Left colon (tissue), 2 donors: ENCODE data around the gene STK38. TPM values are rescaled to one million over a fixed set of nuclear protein-coding genes. Genes with fewer than 3 reads are reported as not detected.
"Not testable (repeated sequence)": the region's sequence is repeated elsewhere in the genome, so short reads cannot be mapped to it uniquely, and the experiment has no call there.

Source experiments
- ATAC-seq: fragments of 200-7000 bp; cut with Tn5 transposase; one replicate; pipeline ENCODE4 v1.9.1; 2020; ENCODE audit warnings: mild to moderate bottlenecking, moderate library complexity
- DNase-seq, 2 donors: peaks; one replicate each; pipeline ENCODE4 v3.0.0-alpha.2; 2020
- intact Hi-C, 2 donors: fragments of 100-400 bp; cut with DNase I in 1 of 2; cut with micrococcal nuclease in 1 of 2; formaldehyde crosslinking; loops; one replicate each; pipeline versions ENCODE4 v1.11.2 to v1.14.0; 2022; cut with DNase I, micrococcal nuclease
- total RNA-seq, 2 donors: library from RNA; stranded (reverse); fragmentation: NEBNext Ultra II Directional; extraction: Animal tissue kit (Norgen Biotek cat#: 25700); gene quantifications; one replicate each; pipeline ENCODE4 v1.2.1, GENCODE V29; 2021
- donor health status: DM: no; HTN: no; CAD: no.
- donor health status: DM: yes; HTN: yes; CAD: no.

The STK38 gene
- total RNA-seq, 2 donors from 2014 or later = 66.0 to 76.6 TPM

DNA sequence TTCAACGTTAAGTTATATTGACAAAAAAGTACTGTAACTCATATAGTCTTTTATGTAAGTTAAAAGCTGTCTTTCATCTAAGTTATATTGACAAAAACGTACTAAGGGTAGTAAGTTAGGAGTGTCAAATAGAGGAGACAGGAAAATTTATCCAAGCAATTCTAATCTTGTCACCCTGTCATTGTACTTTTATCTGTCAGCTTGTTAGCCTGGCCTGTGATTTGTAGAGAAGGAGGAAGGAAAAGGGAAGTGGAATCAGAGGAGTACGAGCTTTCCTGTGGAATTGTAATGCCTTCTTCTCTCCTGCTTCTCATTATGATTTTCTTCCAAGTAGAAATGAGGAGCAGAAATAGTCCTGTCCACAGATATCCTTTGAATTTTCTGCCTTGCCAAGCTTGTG, 85.6 kb downstream of the STK38 start:
- intact Hi-C loops = no loop called here
- DNase-seq (no peak), ATAC-seq (no peak)

DNA sequence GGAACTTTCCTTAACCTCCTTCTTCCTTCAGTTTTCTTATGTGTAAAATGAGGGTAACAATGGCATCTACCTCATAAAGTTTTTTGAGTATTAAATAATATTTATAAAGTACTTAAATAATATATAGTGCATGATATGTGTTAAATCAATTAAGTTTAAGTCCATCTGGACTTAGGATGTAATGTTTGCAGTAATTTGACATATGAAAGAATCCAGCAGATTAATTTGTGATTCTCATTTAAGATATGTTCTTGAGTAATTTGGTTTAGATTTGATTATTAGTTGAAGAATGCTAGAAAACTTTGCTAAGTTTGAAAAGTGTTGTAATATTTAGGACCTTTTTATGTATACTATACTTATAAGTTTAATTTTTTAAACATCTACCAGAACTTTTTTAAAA, 86.4 kb downstream of the STK38 start:
- intact Hi-C loops = no loop called here
- ATAC-seq = no peak
- no peak for DNase-seq

DNA sequence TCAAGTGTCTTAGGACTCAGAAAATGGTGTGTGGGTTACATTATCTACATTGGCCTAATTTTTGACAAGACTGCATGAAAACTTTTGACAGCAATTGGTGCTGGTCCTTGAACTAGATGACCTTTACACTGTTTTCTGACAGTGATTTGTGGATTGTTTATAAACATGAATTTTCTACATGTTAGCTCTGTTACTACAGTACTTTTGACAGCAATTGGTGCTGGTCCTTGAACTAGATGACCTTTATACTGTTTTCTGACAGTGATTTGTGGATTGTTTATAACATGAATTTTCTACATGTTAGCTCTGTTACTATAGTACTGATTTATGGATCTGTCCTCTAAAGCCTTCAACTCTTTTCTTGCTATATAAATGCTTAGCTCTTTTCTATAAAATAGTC, 87.8 kb downstream of the STK38 start:
- ATAC-seq = peak; percentile 14
- intact Hi-C loops = no loop called here
- DNase-seq = no peak

DNA sequence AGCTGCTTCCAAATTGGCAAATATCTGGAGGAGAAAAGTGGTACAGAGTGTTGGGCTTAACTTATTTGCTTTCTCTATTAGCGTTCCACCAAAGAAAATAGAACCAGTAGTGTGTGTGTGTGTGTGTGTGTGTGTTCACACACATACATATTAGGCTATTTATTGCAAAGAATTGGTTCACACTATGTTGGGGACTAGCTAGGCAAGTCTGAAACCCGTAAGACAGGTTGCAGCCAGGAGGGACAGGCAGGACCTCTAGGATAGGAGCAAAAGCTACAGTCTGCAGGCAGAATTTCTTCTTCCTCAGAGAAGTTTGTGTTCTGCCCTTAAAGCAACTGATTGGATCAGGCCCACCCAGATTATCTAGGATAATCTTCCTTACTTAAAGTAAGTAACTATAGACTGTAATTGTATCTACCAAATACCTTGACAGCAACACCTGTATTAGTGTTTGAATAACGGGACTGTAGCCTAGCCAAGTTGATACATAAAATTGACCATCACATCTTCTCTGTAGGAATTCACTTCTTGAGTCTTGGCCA, 91.7 kb downstream of the STK38 start:
- intact Hi-C loops = no loop called here
- ATAC-seq = no peak

DNA sequence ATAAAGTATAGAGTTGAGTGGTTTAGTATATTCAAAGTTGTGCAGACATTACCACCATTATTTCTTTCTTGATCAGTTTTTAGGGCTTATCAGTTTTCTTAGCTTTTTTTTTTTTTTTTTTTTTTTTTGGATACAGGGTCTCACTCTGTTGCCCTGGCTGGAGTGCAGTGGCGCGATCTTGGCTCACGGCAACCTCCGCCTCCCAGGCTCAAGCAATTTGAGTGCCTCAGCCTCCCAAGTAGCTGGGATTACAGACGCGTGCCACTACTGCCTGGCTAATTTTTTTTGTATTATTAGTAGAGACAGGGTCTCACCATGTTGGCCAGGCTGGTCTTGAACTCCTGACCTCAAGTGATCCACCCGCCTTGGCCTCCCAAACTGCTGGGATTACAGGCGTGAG, 94.4 kb downstream of the STK38 start:
- intact Hi-C loops, DNase-seq, ATAC-seq: not testable (repeated sequence)

More for the DNA sequence above, 91.7 kb downstream of the STK38 start:
- no peak for DNase-seq

DNA sequence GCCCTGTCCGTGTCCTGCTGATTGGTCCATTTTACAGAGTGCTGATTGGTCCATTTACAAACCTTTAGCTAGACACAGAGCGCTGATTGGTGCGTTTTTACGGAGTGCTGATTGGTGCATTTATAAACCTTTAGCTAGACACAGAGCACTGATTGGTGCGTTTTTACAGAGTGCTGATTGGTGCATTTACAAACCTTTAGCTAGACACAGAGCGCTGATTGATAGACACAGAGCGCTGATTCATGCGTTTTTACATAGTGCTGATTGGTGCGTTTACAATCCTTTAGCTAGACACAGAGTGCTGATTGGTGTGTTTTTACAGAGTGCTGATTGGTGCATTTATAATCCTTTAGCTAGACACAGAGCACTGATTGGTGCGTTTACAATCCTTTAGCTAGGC, 98.1 kb downstream of the STK38 start:
- ATAC-seq, DNase-seq: not testable (repeated sequence)
- intact Hi-C loops = loop anchor here in 1 of 2 donors (10.0 kb wide), 1 partner anchor 146 kb away; the partner anchor contains the start of gene SRSF3

DNA sequence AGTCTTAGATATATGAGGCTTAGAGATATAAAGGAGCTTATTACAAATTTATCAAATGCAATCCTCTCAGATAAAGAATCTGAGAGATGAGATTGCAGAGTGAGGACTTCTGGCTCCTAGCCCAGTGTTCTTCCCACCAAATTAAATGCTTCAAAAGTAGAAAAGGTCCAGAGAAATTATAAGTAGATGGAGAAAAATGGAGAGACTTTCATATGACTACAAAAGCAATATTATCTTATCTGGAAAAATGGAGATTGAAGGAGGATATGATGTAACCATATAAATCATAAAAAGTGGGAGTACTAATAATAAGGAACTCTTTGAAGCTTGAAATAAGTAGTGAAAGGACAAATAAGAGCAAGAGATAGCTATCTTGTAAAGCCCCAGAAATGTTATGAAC, 101.7 kb downstream of the STK38 start:
- no peak for DNase-seq
- no peak for ATAC-seq
- intact Hi-C loops = loop anchor here in 1 of 2 donors (10.0 kb wide), 1 partner anchor 149 kb away; the partner anchor contains the start of gene SRSF3

DNA sequence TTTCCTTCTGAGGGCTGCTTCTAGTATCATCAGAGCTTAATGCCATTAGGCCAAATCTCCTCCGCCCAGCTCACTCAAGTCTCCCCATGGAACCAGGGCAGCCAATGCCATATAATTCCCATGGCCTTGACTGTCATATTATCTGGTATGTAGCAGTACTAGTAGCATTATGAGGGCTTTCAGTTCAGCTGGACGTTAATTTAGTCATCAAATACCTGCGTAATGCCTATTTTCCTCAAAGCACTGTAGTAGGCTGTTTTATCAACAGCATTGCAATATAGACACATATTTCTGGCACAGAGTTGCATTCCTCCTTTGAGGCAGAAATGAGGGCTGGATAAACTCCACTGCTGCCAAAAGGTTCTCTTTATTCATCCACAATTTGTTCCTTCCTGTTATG, 102.8 kb downstream of the STK38 start:
- no peak for ATAC-seq
- intact Hi-C loops = loop anchor here in 1 of 2 donors (10.0 kb wide), 1 partner anchor 150 kb away; the partner anchor contains the start of gene SRSF3
- DNase-seq = no peak

Other genes with a start within 250 kb of the STK38 start
- 10 to 100 TPM; 11.4 to 14.4 TPM for gene BNIP5, start 210.6 kb downstream of the STK38 start, total RNA-seq
- gene ETV7, start 159.8 kb downstream of the STK38 start, total RNA-seq = 1 to 10 TPM; 3.6 to 8.9 TPM
- not detected for gene PXT1, start 104.6 kb downstream of the STK38 start, total RNA-seq
- gene KCTD20, start 104.5 kb downstream of the STK38 start, total RNA-seq = 10 to 100 TPM; 22.0 to 28.4 TPM
- gene SRSF3, start 46.9 kb upstream of the STK38 start, total RNA-seq = 100 to 1,000 TPM; 178 to 242 TPM
- gene CDKN1A, start 131.2 kb upstream of the STK38 start, total RNA-seq = 100 to 1,000 TPM; 264 to 383 TPM
- under 1 TPM; 0.09 to 0.42 TPM for gene RAB44, start 150.3 kb upstream of the STK38 start, total RNA-seq